HEK293T (cell line): ENCODE measurements around the gene NOSIP.

Source experiments
- CTCF ChIA-PET: fragments of 350-600 bp; formaldehyde crosslinking; extraction: SDS; loops from one replicate; lab custom pipeline; 2021; ENCODE audit warnings: antibody characterized with exemption, inconsistent platforms; lab: Yijun Ruan, JAX
- POLR2A ChIA-PET: fragments of 350-600 bp; formaldehyde crosslinking; extraction: SDS; loops from one replicate; lab custom pipeline; 2020; ENCODE audit warnings: antibody characterized with exemption, inconsistent platforms; lab: Yijun Ruan, JAX
- DNase-seq: peaks from one replicate; pipeline ENCODE4 v3.0.0; 2012; ENCODE audit warnings: mixed read lengths; ENCODE audit errors: extremely low spot score
- ARNT ChIP-seq: fragments of 450-650 bp; IDR thresholded peaks from 2 replicates; pipeline ENCODE4 v1.6.1; 2017; ENCODE audit warnings: mild to moderate bottlenecking
- BHLHE40 ChIP-seq: fragments of 450-650 bp; IDR thresholded peaks from 2 replicates; pipeline ENCODE4 v1.6.1; 2016; ENCODE audit warnings: mild to moderate bottlenecking, moderate library complexity, borderline replicate concordance
- CTBP1 ChIP-seq: fragments of 450-650 bp; IDR thresholded peaks from 2 replicates; pipeline ENCODE4 v1.6.1; 2016; ENCODE audit warnings: borderline replicate concordance
- ELF4 ChIP-seq: fragments of 450-650 bp; IDR thresholded peaks from 2 replicates; pipeline ENCODE4 v1.6.1; 2017; ENCODE audit warnings: antibody characterized with exemption
- FOXA1 ChIP-seq: fragments of 450-650 bp; IDR thresholded peaks from 2 replicates; pipeline ENCODE4 v1.6.1; 2016; ENCODE audit warnings: mild to moderate bottlenecking
- FOXK2 ChIP-seq: fragments of 450-650 bp; IDR thresholded peaks from 2 replicates; pipeline ENCODE4 v1.6.1; 2016; ENCODE audit warnings: mild to moderate bottlenecking
- FOXM1 ChIP-seq: fragments of 450-650 bp; IDR thresholded peaks from 2 replicates; pipeline ENCODE4 v1.6.1; 2017; ENCODE audit warnings: mild to moderate bottlenecking, borderline replicate concordance
- HDGF ChIP-seq: fragments of 450-650 bp; IDR thresholded peaks from 2 replicates; pipeline ENCODE4 v1.6.1; 2017; ENCODE audit warnings: antibody characterized with exemption, borderline replicate concordance
- L3MBTL2 ChIP-seq: fragments of 450-650 bp; conservative IDR thresholded peaks from 2 replicates; pipeline ENCODE4 v1.6.1; 2016; ENCODE audit warnings: mild to moderate bottlenecking
- NFRKB ChIP-seq: fragments of 450-650 bp; IDR thresholded peaks from 2 replicates; pipeline ENCODE4 v1.6.1; 2016; ENCODE audit warnings: mild to moderate bottlenecking, moderate library complexity
- SP1 ChIP-seq: fragments of 450-650 bp; IDR thresholded peaks from 2 replicates; pipeline ENCODE4 v1.6.1; 2017
- SUZ12 ChIP-seq: fragments of 450-650 bp; IDR thresholded peaks from 2 replicates; pipeline ENCODE4 v1.6.1; 2016; ENCODE audit warnings: mild to moderate bottlenecking
- TARDBP ChIP-seq: fragments of 450-650 bp; IDR thresholded peaks from 2 replicates; pipeline ENCODE4 v1.6.1; 2016
- ZNF384 ChIP-seq: fragments of 450-650 bp; IDR thresholded peaks from 2 replicates; pipeline ENCODE4 v1.6.1; 2016
- TF ChIP-seq, protein P1 (sequence below): fragments of 450-650 bp; IDR thresholded peaks from 2 replicates; pipeline ENCODE4 v1.6.1; 2016

Gene NOSIP

DNA sequence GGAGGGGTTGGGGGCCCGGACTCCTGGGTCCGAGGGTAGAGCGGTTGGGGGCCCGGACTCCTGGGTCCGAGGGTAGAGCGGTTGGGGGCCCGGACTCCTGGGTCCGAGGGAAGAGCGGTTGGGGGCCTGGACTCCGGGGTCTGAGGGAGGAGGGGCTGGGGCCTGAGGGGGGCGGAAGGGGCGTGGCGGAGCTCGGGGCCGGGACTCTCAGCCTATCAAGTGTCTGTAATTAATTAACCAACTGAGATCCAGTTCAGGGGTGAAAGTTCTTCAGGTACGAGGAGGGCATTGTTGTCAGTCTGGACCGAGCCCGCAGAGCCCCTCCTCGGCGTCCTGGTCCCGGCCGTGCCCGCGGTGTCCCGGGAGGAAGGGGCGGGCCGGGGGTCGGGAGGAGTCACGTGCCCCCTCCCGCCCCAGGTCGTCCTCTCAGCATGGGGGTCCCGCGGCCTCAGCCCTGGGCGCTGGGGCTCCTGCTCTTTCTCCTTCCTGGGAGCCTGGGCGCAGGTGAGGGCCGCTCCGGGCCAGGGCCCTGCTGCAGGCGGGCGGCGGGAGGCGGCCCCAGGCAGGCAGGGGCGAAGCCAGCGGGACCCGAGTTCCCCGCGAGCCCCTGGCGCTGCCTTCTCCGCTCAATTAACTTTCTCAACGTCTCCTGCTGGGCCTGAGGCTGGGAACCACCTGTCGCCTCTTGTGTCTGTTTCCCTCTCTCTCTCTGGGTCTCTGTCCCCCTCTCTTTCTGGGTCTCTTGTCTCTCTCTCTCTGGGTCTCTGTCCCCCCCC is 67.2 kb downstream of the NOSIP start:
- no peak for DNase-seq
- ChIA-PET CTCF (no interaction called here), POLR2A (interaction anchor here (0.7 to 1.5 kb wide), 7 partner anchors 9 to 185 kb away, joined by 3 to 6 read pairs (median 4); partner anchors contain the start of gene RPS11)
- TF ChIP-seq FOXK2, result no peak
- TF ChIP-seq SUZ12, result no peak
- no peak for TF ChIP-seq ELF4
- no peak for TF ChIP-seq BHLHE40
- no peak for TF ChIP-seq ZNF384
- TF ChIP-seq L3MBTL2, result no peak; the same call in 1 of the 2 replicates
- TF ChIP-seq ARNT, result no peak
- no peak for TF ChIP-seq FOXA1
- no peak for TF ChIP-seq FOXM1
- no peak for TF ChIP-seq CTBP1
- TF ChIP-seq NFRKB, result no peak
- TF ChIP-seq TARDBP, result no peak
- TF ChIP-seq, protein P1, sequence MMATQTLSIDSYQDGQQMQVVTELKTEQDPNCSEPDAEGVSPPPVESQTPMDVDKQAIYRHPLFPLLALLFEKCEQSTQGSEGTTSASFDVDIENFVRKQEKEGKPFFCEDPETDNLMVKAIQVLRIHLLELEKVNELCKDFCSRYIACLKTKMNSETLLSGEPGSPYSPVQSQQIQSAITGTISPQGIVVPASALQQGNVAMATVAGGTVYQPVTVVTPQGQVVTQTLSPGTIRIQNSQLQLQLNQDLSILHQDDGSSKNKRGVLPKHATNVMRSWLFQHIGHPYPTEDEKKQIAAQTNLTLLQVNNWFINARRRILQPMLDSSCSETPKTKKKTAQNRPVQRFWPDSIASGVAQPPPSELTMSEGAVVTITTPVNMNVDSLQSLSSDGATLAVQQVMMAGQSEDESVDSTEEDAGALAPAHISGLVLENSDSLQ, result no peak
- TF ChIP-seq HDGF, result no peak
- no peak for TF ChIP-seq SP1

- no peak for DNase-seq
- TF ChIP-seq FOXK2 (no peak), NFRKB (no peak), L3MBTL2 (no peak), TARDBP (no peak), HDGF (no peak), FOXM1 (no peak), ZNF384 (no peak), FOXA1 (no peak)
- CTCF ChIA-PET, result interaction anchor here (0.7 to 1.8 kb wide), 3 partner anchors 39 to 62 kb away, joined by 3 to 9 read pairs (median 5); no protein-coding TSS in a partner anchor
- POLR2A ChIA-PET, result no interaction called here
These were observed 72.4 kb downstream of the NOSIP start for GRCh38 chr19:49507803-49508494.

DNA sequence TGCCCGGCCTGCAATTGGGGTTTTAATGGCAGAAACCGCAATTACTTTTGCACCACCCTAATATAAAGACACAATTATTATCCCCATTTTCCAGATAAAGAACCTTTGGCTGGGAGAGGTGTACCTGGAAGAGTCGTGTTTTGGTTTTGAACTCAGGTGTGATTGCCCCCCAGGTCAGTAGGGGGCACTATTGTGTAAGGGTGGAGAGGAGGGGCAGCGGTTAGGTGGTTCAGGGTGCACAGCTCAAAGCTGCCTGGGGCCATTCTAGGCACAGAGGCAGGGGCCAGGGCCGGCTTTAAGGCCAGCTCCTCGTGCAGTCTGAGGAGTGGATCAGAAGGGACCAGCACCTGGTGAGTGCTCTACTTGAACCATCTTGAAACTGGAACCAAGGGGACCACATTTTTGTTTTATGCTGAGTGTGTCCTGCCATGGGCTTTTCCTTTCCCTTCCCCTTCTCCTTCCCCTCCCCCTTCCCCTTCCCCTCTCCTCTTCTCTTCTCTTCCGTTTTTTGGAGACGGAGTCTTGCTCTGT is 73.7 kb downstream of the NOSIP start:
- ChIA-PET CTCF (interaction anchor here (0.8 to 5.0 kb wide), 4 partner anchors 11 to 63 kb away, joined by 3 to 56 read pairs (median 4); no protein-coding TSS in a partner anchor), POLR2A (interaction anchor here (0.7 to 1.4 kb wide), 5 partner anchors 8 to 55 kb away, joined by 3 to 10 read pairs (median 3); partner anchors contain the start of gene RPS11)
- TF ChIP-seq, protein P1, result no peak
- TF ChIP-seq BHLHE40, result no peak
- TF ChIP-seq CTBP1, result no peak
- TF ChIP-seq TARDBP, result no peak
- no peak for TF ChIP-seq SP1
- no peak for TF ChIP-seq FOXM1
- no peak for TF ChIP-seq HDGF
- no peak for TF ChIP-seq L3MBTL2
- no peak for TF ChIP-seq NFRKB
- no peak for TF ChIP-seq FOXK2
- TF ChIP-seq ZNF384, result no peak
- no peak; the same call in 1 of the 2 replicates for TF ChIP-seq ELF4
- peak; percentile 79 for DNase-seq
